ENCODE measurements around the gene TP53BP2. TPM values are rescaled to one million over a fixed set of nuclear protein-coding genes. Genes with fewer than 3 reads are reported as not detected.

Gene TP53BP2
- 24.9 and 26.9 TPM in 2 replicates for total RNA-seq

GRCh38 chr1:223845810-223846682 is at the start of gene TP53BP2:
Gene TP53BP2 (minus strand): TSS chr1:223845947. CDS start chr1:223845680, 267 bp downstream.

Other genes with a start within 250 kb of the TP53BP2 start
- gene CAPN8, start 180.2 kb downstream of the TP53BP2 start, total RNA-seq, result under 0.01 TPM in 1 of 2 replicates, not detected in the other
- 379 and 393 TPM in 2 replicates for gene CAPN2, start 133.4 kb downstream of the TP53BP2 start, total RNA-seq

Measured in smooth muscle cell of bladder (primary cell).